CMK (cell line): ENCODE results near the gene RXRB.

Experiments
- DNase-seq: peaks from one replicate; pipeline ENCODE4 v3.0.0-alpha.2; 2010; ENCODE audit warnings: low read depth

The RXRB gene

DNA sequence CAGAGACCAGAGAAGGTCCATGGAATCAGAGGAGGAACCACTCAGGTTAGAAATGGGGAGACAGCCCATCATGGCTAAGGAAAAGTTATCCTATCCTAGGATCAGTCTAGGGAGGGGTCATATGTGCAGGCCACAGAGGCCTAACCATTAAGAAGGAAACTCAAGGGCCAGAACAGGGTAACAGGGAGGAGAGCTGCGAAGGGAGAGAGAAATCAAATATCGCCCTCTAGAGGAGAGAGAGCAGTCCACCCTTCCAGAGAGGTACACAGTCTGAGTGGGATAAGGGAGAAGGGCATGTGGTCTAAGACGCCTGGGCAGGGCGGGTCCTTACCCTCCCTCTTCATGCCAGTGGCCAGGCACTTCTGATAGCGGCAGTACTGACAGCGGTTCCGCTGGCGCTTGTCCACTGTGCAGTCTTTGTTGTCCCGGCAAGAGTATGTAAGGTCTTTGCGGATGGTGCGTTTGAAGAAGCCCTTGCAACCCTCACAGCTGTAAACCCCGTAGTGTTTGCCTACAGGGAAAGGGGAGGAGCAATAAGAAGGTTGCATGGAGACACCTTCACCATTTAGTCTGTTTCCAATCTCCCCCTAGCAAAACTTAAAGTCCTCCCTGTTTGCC lies 2.9 kb downstream of the RXRB start:
- no peak for DNase-seq

DNA sequence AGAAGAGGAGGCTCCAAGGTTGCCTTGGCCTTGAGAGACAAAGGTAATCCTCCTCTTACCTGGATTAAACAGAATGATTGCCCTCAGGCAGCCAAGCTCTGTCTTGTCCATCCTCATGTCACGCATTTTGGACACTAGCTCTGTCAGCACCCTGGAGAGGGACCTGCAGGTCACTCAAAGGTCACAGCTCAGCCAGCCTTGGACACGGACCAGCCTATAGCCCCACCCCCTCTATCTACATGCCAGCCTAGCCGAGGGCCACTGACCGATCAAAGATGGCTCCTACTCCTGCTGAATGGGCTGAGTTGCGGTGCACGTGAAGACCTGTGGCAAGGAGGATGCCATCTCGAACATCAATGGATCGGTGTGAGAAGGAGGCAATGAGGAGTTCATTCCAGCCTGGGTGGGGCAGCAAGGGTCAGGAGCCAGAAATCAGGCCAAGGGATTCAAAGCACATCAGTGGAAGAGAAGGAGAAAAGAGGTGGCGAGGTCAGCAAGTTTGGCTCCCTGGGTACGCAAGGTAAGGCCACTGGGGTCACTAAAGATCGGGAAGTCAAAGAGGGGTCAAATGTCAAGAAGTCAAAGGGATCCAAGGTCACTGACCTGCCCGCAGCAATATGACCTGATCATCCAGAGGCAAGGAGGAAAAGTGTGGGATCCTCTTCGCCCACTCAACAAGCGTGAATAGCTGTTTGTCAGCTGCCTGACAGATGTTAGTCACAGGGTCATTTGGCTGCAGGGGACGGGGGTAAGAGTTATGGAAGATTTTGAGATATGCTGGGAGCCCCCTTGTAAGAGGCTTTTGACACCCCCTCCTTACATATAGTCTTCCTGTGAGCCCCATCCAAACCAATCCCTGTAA lies 4.9 kb downstream of the RXRB start:
- no peak for DNase-seq

DNA sequence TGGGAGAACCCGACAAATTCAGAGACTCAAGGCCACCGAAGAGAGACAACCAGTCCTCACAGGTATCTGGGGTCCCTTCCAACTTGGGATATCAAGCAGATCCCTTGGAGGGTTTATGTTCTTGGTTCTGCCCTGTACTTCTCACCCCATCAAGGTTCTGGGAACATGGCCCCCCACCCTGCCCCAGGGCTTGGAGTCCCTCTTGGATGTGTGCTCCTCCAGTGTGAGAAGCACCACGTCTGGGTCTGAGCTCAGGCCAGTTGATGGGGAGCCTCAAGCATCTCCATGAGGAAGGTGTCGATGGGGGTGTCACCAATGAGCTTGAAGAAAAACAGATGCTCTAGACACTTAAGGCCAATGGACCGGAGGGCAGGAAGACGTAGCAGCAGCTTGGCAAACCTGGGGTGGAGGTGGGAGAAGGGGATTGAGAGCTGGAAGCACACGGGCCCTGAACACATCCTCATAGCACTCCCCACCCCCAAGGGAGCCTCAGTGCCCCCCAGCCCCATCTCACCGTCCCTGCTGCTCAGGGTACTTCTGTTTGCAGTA lies 6.0 kb downstream of the RXRB start:
- DNase-seq = no peak

DNA sequence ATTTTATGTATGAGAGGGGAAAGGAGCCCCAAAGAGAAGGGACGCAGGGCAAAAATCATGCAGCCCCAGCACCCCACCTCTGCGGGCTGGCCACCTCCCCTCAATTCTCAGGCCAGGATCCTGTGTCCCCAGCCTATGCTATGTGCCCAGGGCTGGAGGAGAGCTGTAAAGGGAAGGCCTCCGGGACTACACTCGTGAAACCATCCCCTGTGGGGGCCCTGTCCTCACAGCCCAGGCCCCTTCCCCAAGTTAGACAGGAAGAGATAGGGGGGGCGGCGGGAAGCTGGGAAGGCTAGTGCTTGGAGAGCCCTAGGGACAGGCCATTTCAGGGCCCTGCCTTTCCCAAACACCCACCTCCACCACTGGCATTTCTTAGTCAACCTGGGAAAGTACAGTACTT lies 6.8 kb downstream of the RXRB start:
- DNase-seq = no peak

DNA sequence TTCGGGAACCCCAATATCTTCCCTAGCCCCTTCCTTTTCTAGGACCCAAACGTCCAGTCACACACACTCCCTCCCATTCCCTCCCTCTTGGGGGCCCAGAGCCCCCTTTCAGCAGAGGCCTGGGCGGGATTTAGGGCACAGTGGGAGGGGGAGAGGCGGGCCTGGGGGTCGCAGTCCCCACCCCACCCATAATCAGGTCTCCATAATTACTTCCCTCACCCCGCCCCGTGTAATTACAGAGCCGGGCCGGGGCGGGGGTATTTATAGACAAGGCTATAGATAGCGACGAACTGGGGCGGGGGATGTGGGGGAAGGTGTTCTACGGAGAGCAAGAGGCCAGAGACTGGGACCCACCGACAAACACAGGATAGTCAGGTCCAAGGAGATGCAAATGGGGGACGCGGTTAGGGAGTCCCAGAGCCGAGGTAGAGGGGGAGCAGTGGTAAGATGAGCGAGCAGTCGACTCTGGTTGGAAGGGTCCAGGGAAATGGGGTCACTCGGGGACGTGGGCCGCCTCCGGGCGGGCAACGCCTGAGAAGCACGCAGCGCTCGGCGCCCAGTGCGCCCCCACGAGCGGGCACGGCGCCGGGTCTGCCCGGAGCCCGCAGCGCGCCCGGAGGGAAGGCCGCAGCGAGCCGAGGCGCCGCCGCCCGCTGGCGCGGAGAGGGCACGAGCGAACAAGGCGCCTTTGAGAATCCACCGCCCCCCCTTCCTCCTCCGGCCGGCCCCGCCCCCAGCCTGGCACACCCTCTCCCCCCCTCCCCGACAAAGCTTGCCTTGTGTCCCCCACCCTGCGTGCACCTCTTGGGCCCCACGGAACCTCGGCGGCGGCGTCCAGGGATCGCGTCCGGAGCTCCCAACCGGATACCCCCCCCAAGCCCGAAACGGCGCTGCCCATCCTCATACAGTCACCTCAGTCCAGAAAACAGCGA lies 7.5 kb downstream of the RXRB start:
- no peak for DNase-seq

DNA sequence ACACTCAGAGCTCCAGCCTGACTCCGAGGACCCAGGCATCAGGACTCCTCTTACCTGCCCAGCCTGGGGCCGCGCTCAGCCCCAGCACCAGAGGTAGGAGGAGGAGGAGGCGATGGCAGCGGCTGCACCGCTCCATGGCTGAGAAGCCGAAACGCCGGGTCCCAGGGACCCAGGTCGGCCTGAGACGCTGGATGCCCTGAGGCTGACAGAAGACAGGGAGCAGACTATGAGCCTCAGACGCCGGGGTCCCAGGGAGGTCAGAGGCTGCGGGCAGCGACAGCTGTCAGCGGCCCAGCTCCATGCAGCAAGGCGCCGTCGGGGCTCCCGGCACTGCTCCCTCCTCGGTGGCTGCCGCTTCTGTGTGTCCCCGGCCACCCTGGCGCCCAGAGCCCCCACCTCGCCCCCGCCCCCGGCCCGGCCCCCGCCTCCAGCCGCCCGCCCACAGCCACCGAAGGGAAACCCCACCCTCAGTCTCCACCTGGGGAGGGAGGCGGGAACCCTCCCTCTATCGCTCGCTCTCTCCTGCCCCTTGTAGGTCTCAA lies 8.3 kb downstream of the RXRB start, which contains the start of gene COL11A2:
COL11A2 (minus strand) TSS at position 363 of the 542 bp plus-strand sequence; CDS start at position 136, 227 bp downstream.
- DNase-seq = no peak

DNA sequence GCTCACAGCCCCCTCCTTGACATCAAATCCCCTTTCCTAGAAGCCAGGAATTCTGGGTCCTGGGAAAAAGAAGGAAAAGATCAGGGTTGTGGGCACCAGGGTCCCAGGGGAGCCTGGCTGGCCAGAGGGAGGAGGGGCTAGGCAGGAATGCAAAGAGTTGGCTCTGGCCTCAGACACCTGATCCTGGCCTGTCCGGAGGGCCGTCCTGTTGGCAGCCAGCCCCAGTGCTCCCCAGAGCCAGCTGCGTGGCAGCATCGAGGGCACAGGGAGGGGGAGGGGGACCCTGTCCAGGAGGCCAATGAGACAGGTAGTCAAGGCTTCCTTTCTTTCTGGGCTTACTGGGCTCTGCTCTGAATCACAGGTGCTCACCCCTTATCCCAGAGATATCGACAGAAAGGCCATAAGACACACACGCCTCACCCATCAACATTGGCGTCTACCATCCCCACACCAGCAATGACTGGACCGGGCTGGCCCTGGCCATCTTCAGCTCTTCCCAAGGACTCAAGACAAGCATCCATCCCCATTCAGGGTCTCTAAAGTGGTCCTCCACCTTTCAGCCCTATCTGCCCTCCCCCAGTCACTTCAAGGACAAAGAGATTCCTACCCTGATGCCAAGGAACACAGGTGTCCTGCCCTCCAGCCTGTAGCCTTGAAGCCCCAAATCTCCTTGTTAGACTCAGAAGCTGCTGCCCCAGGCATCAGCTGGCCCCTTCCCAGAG lies 8.9 kb downstream of the RXRB start:
- no peak for DNase-seq

DNA sequence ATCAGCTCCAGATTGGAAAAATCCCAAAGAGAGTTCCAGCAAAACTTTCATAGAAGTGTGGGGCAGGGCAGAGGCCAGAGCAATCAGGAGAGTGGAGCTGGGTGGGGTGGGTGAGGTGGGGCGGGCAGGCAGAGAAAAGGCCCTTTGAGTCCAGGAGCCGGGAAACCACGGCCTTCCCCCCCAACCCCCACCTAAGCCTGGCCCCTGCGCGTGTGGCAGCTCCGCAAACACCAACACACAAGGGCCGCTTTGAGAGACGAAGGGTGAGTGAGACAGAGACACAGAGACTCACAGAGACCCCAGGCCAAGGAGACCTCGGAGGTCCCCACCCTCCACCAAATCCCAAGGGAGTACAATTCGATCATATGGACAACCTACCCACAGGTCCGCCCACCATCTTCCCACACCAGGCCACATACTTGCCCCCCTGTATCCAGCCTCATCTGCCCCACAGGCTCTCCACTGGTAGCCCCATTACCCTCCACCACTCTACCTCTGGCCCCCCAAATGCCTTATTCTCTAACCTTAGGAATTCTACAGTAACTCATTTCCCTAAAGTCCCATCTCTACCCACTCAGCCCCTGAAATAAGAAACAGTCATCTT lies 9.9 kb downstream of the RXRB start:
- no peak for DNase-seq

DNA sequence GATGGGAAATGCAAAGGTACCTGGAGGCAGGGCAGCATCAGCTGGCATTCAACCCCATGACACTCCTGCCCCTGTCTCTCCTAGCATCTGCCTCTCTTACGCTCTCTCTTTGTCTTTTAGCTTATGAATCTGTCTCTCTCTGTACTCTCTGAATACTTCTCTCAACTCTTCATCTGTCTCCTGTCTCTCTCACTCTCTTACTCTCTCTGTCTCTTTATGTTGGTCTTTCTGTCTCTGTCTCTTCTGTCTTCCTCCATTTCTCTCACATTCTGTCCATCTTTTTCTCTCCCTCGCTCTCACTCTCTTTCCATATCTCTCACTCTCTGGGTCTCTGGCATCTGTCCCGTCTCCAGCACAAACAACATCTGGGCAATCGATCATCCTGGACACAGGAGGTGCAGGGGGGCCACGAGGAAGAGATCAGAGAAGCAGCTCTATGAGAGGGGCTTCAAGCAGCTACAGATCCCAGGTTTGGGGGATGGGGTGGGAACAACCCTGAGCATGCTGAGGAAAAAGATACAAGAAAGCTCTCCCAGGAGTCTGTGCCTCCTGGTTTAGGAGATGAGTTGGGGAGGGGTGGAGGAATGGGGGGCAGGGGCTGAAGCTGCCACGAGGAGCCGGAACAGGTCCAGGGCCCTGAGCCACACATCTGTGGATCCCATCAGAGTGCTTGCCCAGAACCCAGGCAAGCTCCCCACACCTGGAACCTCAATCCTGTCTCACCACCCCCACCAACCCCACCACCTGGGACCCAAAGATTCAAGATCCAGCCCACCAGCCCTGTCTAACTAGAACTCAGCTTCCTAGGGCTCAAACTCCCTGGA lies 10.6 kb downstream of the RXRB start:
- DNase-seq = no peak

DNA sequence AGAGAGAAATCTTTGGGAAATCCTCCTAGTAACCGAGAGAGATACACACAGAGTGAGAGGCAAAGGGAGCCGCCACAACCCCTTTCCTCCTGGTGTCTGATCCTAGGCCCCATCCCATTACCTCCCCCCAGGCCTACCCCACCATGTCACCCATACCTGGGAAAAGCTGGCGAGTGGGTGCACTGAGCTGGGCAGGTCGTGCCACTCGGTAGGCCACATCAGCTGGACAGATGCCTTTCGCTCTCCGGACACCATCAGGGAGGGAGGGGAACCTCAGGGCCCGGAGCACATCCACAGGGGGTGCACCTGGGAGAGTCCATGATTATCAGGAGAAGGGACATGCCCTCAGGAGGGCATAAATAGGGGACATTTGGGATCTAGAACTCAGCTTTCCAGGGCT lies 11.3 kb downstream of the RXRB start:
- DNase-seq = no peak

DNA sequence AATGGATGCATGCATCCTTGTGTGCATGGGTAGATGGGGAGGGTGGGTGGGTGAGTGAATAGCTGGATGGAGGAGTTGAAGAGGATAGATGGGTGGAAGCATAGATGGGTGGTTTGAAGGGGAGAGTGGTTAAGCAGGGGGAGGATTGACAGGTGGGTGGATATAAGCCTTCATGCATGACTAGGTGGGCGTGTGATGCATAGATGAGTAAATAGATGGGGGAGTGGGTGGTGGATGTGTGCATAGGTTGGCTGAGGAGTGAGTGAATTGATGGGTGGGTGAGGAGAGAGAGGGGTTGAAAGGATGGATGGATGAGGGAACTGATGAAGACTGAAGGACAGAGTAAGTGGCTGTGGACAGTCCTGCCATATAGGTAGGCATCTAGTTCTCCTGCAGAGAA lies 12.7 kb downstream of the RXRB start:
- DNase-seq = no peak

DNA sequence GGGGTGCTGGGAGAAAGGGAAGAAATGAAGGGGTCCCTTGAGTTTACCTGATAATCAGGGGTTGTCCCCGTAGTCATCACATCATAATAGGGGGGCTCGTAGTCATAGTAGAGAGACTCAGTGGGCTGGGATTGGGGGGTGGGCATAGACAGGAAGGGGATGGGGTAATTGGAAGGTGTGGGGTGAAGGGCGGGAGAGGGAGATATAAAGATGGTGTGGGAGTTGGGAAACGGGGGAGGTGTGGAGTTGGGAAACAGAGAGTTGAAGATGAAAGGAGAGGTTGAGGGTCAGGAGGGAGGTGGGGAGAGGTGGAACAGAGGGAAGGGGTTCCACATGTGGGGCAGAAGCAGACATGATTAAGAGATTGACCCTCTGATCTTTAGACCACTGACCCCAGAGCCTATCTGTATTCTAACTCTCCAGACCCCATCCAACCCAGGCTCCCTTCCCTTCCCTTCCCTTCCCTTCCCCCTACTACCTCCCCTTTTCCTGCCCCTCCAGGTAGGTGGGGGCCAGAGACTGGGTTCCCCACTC lies 14.7 kb downstream of the RXRB start:
- DNase-seq = no peak

DNA sequence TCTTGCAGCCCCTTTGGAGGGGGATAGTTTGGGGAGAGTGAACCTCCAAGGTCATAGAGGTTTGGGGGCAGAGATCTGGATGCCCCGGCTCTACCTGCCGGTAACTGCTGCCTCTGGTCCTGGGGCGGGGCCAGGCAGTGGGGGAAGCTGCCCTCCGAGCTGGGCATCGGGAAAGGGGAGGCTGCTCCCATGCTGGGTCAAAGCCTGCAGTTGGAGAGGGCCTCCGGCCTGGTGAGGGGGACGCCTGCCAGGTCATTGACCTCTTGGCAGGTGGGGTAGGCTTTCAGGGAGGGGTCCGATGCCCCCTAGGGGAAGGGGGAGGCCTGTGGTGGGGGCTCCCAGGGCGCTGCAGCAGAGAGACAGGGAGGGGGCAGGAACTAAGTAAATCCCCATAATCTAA lies 15.3 kb downstream of the RXRB start:
- no peak for DNase-seq

DNA sequence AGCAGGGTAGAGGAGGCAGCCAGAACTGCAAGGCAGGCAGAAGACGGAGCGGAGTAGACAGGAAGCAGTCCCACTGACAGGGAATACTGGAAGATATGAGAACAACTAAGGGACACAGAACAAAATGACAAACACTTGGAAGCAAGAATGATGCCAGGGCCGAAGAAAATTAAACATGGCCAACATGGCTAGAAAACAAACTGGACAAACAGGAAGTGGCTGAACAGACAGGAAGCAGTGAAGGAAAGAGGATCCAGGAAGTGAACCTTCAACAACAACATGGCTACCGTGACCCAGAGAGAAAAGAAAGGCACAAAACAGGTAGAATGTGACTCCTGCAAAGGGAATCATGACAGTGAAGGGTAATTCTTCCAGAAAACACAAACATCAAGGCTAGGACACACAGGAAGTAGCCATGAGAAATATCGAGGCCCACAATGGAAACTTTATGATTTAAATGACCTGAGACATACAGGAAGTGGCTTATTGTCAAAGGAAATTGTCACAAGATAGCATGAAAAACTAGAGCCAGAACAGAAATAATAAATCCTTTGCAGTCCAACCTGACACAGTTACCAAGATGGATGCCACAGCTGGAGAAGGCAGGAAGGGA lies 17.3 kb downstream of the RXRB start:
- no peak for DNase-seq

DNA sequence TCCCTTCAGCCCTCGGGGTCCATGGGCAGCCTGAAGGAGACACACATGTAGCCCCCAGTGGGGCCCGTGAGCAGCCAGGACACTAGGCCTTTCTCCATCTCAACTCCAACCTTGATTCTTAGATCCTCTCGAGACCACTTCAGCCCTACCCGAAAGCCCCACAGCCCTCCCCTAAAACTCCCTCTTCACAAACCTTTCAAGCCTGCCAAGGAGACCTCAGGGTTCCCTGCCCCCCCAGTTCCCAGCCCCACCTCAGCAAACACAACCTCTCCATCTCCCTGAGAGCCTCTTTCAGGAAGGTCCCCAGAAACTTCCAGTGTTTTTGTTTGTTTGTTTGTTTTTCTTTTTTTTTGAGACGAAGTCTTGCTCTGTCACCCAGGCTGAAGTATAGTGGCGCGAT lies 19.3 kb downstream of the RXRB start:
- DNase-seq = no peak

DNA sequence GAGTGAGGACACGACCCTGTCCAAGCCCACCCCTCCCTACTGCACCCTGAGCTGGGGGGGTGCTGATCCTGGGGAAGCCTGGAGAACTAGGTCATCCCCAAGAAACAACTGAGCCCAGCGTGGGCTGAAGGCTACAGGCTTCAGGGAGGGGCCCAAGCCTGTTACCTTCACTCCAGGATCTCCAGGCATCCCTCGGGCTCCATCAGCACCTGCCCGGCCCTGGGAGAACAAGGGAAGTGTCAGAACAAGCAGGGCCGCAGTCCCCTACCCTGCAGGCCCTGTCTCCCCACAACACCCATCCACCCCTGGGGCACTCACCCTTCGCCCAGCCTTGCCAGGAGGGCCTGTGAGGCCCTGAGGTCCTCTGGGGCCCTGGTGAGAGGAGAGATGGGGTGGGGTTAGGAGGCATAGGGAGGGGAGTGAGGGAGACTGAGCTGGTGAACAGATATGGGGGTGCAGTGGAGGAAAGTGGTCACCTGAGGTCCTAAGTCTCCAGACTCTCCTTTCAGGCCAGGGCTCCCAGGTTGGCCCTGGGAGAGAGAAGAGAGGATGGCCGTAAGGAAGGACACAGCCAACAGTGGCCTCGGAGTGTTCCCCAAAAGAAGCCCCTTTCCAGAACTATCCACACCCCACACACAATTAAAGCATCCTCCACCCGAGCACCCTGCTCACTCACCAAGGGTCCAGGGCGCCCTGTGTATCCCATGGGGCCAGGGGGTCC lies 21.6 kb downstream of the RXRB start:
- no peak for DNase-seq

DNA sequence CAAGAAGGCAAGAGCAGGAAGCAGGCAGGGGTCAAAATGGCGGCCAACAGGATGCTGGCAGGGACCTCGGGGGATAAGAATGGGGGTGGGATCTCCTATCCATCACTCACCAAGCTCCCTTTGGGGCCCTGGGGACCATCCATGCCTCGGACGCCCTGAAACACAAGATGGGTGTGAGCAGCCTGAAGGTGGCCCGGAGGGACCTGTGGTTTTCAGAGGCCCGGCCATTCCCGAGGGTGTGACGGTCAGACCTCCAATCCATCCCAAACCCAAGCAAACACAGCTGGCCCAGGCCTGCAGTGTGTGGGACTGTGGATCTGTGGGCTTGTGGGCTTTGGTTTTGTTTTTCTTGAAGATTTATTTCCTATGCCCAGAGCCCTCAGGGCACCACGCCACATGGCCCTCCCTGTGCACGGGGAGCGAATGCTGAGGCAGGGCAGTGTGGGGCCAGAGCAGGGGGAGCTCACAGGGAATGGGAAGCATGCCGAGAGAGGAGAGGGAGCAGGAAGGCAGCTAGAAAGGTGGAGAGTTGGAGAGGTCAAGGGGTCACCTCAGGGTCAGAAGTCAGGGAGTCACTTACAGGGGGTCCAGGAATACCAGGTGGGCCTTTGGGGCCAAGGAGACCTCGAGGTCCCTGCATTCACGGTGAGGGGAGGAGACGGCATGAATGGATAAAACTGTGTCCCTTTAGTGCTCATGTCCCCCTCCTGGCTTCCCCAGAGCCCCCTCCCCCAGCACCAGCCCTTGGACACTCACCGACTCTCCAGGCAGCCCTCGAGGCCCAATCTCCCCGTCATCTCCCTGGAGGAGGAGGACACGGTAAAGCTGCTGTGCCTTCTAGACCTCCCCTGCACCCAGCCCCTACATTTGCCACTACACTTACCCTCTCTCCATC lies 22.7 kb downstream of the RXRB start:
- no peak for DNase-seq

DNA sequence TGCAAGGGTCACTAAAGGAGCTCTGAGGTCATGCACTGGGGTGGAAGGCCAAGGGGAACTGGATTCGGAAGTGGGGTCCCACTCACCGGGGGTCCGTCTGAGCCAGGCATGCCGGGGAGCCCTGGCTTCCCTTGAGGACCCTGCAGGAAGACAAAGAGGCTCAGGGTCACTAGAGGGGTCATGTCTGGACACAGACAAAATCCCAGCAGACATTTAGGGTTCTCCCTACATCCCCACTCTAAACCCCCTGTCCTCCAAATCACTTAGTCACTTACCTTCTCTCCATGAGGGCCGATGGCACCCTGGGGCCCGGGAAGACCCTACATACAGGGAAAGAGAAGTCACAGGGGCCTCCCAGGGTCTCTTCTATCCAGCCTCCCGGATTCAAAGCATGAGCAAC lies 23.6 kb downstream of the RXRB start:
- no peak for DNase-seq
